Nucleus accumbens (tissue), 56 donors: ENCODE measurements around the gene PDLIM4.

Experiments
- DNase-seq, 56 donors: peaks; one replicate each; lab custom pipeline; 2025; lab: John Stamatoyannopoulos, UW

Gene PDLIM4

GRCh38 chr5:132277971-132278853 is 20.7 kb downstream of the PDLIM4 start:
- no peak for DNase-seq

- no peak for DNase-seq
These were observed 22.3 kb downstream of the PDLIM4 start for GRCh38 chr5:132279801-132280200.

DNA sequence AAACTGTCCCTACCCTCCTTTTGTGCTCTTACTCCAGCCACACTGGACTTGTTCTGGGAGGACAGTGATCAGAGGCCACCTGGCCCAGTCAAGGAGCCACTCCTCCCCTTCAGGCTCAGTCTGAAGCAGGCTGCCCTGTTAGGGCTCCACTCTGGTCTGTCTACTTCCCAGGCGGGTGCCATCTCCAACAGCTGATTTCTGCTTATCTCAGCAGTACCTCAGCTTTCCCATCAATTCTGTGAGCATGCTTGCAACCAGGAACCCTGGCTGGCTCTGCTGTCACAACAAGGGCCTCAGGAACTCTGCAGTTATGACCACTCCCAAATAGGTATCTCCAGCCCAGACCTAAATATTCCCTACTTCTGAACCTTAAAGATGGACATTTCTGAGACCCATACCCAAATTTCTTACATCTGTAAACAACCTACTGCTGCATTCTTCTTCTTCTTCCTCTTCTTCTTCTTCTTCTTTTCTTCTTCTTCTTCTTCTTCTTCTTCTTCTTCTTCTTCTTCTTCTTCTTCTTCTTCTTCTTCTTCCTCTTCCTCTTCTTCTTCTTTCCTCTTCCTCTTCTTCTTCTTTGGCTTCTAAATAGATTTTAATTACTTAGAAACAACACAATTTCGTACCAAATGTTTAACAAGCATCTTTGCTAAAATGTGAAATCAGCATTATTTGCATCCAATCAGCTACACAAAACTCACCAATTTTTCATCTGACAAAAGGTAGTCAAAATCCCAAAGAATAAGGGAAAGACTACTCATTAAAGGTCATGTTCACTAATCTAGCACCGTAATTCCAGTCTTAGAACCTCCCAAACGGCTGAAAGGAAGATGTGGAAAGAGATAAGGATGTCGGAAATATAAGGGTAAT is 23.1 kb downstream of the PDLIM4 start:
- no peak for DNase-seq

DNA sequence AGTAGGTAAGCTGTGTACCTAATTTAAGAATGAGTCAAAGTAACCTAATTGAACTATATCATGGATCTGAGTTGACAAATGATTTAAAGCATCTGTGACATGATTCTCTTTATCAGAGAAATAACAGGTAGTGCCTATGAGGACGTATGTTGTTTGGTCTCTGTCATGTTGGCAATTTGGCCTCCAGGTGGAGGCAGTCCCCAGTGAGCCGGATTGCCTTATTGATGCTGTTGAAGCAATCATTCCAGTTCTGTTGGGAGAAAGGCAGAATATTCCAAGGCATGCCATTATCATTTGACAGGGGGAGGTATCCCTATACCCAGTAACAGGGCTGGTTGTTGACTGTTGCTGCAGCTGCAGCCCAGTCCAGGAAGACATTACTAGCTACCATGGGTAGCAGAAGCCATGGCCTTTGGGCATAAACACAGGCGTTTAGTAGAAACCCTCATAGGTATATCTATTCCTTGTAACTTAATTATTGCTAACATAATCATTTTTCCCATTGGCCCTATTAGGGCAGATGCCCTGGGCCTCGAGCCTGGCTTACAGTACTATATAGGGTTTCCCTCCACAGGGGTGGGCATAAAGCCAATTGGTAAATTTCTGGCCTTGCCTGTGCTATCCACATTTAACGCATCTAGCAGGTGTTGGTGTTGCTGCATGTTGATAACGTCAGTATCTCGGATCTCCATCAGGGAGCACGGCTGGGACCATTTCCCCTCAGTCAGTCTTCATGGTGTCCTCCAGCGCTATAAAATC is 24.5 kb downstream of the PDLIM4 start:
- DNase-seq: no peak

DNA sequence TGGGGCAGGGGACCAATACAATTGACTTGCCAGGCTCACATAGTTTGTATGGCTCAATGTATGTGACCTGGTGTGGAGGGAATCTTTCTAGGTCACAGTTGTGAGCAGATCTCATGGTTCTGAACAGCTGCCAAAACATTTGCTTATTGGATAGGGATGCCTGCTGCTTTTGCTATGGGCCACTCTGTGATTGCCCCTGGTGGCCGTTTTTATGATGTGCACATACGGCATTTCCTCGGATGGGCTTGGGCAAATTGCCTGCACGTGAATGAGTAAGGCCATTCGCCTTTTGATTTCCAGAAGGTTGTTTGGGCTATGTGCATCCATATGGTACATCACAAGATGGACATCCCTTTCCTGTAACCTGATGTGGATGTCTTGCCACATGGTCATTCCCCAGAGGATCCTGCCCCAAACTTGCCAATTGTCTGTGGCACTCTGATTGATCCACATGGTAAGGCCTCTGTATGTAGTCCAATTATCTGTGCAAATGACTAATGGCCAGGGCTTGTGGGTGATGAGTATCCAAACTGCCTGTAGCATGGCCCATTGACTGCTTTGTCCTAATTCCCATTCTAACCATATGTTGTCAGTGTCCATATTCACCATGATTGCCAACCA is 26.0 kb downstream of the PDLIM4 start:
- no peak for DNase-seq

DNA sequence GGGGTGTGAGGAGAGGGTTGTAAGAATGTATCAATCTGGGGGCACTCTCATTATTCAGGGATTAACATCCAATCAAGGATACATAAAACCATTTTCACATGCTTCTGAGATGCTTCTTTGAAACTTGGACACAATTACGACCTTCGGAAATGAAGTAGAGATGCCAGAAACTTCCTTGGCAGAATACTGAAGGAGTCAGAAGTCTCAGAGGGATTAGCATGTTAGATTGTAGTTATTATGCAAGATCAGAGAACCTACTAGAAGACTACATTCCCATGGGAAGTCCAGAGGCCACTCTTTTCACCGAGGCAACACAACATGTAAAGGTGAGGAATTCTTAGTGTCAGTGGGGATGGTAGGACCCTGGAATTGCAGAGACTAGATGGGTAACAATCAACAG is 31.6 kb downstream of the PDLIM4 start:
- DNase-seq: no peak

- no peak for DNase-seq
These were observed 33.5 kb downstream of the PDLIM4 start for GRCh38 chr5:132291026-132291425.

- peak in 55 of 56 donors; percentile 44 to 96 (median 83) for DNase-seq
These were observed 35.8 kb downstream of the PDLIM4 start for GRCh38 chr5:132293066-132293991.

GRCh38 chr5:132293992-132294727 is 36.7 kb downstream of the PDLIM4 start, which contains the start of gene SLC22A4:
SLC22A4 (plus strand) TSS chr5:132294394; CDS start chr5:132294617, 223 bp downstream.
- peak in 55 of 56 donors; percentile 48 to 96 (median 84) for DNase-seq

DNA sequence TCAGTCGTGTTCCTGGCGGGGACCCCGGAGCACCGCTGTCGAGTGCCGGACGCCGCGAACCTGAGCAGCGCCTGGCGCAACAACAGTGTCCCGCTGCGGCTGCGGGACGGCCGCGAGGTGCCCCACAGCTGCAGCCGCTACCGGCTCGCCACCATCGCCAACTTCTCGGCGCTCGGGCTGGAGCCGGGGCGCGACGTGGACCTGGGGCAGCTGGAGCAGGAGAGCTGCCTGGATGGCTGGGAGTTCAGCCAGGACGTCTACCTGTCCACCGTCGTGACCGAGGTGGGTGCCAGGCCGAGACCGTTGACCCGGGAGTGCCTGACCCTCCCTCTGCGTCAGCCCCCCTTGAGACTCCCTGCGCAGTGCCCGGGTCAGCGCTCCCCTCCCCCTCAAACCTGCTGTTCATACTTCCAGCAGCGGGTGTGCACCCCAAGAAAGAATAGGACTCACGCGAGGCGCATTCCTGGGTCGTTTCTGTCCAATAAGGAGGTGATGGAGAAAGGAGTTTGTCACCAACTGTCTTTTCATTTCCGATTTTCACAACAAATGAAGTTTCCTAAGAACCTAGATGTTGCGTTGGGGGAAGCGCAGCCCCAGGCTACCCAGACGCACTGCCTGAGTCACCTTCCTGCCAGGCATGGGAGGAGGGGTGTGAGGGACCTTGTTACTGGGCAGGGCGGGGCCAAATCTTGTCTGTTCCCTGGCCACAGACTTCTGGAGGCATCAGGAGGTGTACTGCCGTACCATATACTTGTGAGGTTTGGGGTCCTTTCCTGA is 37.4 kb downstream of the PDLIM4 start:
- peak in 3 of 56 donors; percentile 36 to 37 (median 37) for DNase-seq

DNA sequence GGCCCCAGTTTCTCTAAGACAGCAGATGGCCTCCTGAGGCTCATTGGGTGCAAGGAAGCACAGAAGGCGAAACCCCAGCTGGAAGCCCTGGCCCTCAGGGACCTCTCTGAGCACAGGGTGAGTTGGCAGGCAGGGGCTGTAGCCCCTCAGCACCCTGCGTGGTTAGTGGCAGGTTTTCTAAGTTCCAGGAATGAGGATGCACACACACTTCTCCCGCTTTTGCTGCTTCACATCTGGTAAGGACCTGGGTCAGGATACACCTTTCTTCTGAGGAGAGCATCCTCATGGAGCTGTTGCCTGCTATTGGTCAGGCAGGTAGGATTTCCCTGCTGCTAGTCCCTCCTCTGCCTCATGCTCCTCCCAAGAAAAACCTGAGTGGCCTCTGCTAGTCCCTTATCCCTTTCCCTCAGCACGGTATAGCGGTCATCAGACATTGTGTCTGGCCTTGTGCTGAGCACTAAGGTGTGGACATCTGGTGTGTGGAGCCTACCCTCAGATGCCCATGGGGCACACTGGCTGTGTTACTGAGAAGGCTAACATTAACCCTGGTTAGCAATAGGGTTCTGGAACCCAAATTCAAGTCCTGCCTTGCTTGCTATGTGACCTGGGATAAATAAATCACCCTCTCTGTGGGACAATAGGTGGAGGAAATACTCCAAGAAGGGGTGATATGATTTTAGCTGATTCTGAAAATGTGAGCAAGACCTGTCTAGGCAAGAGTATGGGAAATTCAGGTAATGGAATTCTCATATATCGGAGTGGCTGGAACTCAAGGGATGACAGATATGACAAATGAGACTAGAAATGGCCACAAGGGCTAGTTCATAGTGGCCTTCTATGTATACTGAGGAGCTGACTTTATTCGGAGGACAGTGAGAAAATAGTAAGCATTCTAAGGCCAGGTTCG is 38.3 kb downstream of the PDLIM4 start:
- no peak for DNase-seq

DNA sequence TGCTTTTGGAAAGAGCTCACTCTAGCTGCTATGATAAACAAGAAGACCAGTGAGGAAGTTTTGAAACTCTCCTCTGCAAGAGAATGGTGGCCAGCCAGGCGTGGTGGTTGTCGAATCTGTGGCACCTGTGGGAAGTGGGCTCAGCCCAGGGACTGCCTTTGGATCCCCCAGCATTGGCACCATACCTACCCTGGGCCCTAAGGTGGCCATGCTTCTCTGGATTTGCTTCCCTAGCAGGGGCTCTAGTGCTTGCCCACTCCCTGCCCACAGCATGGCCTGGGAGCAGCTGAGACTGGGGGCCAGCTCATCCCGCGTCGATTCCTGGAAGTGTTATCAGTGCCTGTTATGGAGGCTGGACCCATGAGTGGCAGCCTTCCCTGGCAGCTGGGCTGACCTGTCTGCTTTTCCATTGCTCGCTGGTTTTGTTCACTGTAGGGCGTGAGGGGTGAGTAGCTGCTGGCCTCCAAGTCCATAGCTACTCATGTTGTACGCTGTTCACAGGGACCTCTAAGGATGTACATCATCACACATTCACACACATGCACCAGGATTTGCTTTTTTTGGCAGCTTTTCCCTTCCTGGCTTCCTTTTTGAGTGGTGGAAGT is 39.0 kb downstream of the PDLIM4 start:
- DNase-seq: no peak

GRCh38 chr5:132297211-132297940 is 39.9 kb downstream of the PDLIM4 start:
- DNase-seq: no peak

GRCh38 chr5:132298298-132299212 is 41.1 kb downstream of the PDLIM4 start:
- DNase-seq: no peak
